IMR-90 (cell line): ENCODE measurements around the gene DNAJC3. TPM values are rescaled to one million over a fixed set of nuclear protein-coding genes. Genes with fewer than 3 reads are reported as not detected.

ENCODE experiments used
- ATAC-seq: fragments of 200-7000 bp; cut with Tn5 transposase; 2 replicates; pipeline ENCODE4 v1.9.1; 2020; ENCODE audit warnings: low read depth, mild to moderate bottlenecking, moderate library complexity
- BruUV-seq: library from RNA; stranded (reverse); fragments of 400-500 nt; replicated peaks from 2 replicates; lab custom pipeline; 2021; lab: Mats Ljungman, UMichigan
- CTCF ChIA-PET: fragments of 300-600 bp; formaldehyde crosslinking; extraction: SDS; loops from one replicate; lab custom pipeline; 2021; ENCODE audit warnings: antibody characterized with exemption; lab: Yijun Ruan, JAX
- POLR2A ChIA-PET: fragments of 300-600 bp; sonication (Branson Sonifier 250); formaldehyde crosslinking; loops from one replicate; lab custom pipeline; 2022; ENCODE audit warnings: antibody characterized with exemption; ENCODE audit not compliant: unreplicated experiment; lab: Charles Lee
- DNase-seq: peaks from one replicate; pipeline ENCODE4 v3.0.0; 2013
- H2AFZ ChIP-seq: replicated peaks from 2 replicates; pipeline ENCODE3; 2013; ENCODE audit warnings: low read length, mild to moderate bottlenecking; ENCODE audit not compliant: poor library complexity
- H2AK5ac ChIP-seq: 2 replicates; pipeline ENCODE4 v1.6.1; 2013; ENCODE audit warnings: low read depth, low read length, inconsistent platforms
- H2AK9ac ChIP-seq: replicated peaks from 2 replicates; pipeline ENCODE3; 2013; ENCODE audit warnings: mild to moderate bottlenecking, low read depth, low read length, moderate library complexity; ENCODE audit not compliant: poor library complexity
- H2BK120ac ChIP-seq: 2 replicates; pipeline ENCODE4 v1.6.1; 2013; ENCODE audit warnings: low read depth, low read length, inconsistent platforms
- H2BK15ac ChIP-seq: 3 replicates; pipeline ENCODE4 v1.6.1; 2013; ENCODE audit warnings: low read depth, low read length, inconsistent platforms
- H2BK20ac ChIP-seq: 2 replicates; pipeline ENCODE4 v1.6.1; 2013; ENCODE audit warnings: low read depth, mild to moderate bottlenecking, inconsistent platforms, low read length, moderate library complexity
- H2BK5ac ChIP-seq: 2 replicates; pipeline ENCODE4 v1.6.1; 2013; ENCODE audit warnings: mild to moderate bottlenecking, low read depth, low read length, inconsistent platforms; ENCODE audit not compliant: poor library complexity, severe bottlenecking
- H3K14ac ChIP-seq: replicated peaks from 2 replicates; pipeline ENCODE4 v1.6.1; 2013; ENCODE audit warnings: low read depth, low read length, inconsistent platforms
- H3K18ac ChIP-seq: 2 replicates; pipeline ENCODE4 v1.6.1; 2013; ENCODE audit warnings: low read depth, low read length, control low read depth
- H3K23ac ChIP-seq: 2 replicates; pipeline ENCODE4 v1.6.1; 2013; ENCODE audit warnings: low read depth, low read length, inconsistent platforms
- H3K27ac ChIP-seq: 2 replicates; pipeline ENCODE4 v1.5.1; 2013; ENCODE audit warnings: mild to moderate bottlenecking, control low read depth, low read length; ENCODE audit not compliant: insufficient read depth
- H3K27me3 ChIP-seq: 2 replicates; pipeline ENCODE4 v1.6.1; 2013; ENCODE audit warnings: low read length; ENCODE audit not compliant: control insufficient read depth, insufficient read depth
- H3K36me3 ChIP-seq: 2 replicates; pipeline ENCODE4 v1.6.1; 2013; ENCODE audit warnings: low read length, mixed read lengths; ENCODE audit not compliant: control insufficient read depth, insufficient read depth
- H3K4ac ChIP-seq: 2 replicates; pipeline ENCODE4 v1.6.1; 2013; ENCODE audit warnings: low read depth, low read length, inconsistent platforms
- H3K4me1 ChIP-seq: 2 replicates; pipeline ENCODE4 v1.6.1; 2013; ENCODE audit warnings: low read length, mixed read lengths; ENCODE audit not compliant: control insufficient read depth, insufficient read depth
- H3K4me2 ChIP-seq: 2 replicates; pipeline ENCODE4 v1.6.1; 2013; ENCODE audit warnings: low read depth, mild to moderate bottlenecking, control low read depth, low read length, moderate library complexity
- H3K4me3 ChIP-seq: 2 replicates; pipeline ENCODE4 v1.5.1; 2013; ENCODE audit warnings: low read depth, mild to moderate bottlenecking, control low read depth, low read length, moderate library complexity; ENCODE audit not compliant: insufficient read depth
- H3K56ac ChIP-seq: 2 replicates; pipeline ENCODE4 v1.6.1; 2013; ENCODE audit warnings: low read length, inconsistent platforms; ENCODE audit not compliant: insufficient read depth; ENCODE audit errors: extremely low read depth
- H3K79me1 ChIP-seq, 2 experiments: 2 replicates each; pipeline ENCODE4 v1.6.1; 2013; ENCODE audit warnings: low read length in 2 of 2, inconsistent platforms in 1 of 2, low read depth in 1 of 2
- H3K9ac ChIP-seq: 2 replicates; pipeline ENCODE4 v1.6.1; 2013; ENCODE audit warnings: low read depth, low read length, control low read depth
- H3K9me1 ChIP-seq: 2 replicates; pipeline ENCODE4 v1.6.1; 2013; ENCODE audit warnings: low read length, inconsistent platforms; ENCODE audit not compliant: insufficient read depth
- H3K9me3 ChIP-seq: 2 replicates; pipeline ENCODE4 v1.6.1; 2013; ENCODE audit warnings: low read length; ENCODE audit not compliant: control insufficient read depth, insufficient read depth
- H4K20me1 ChIP-seq: 2 replicates; pipeline ENCODE4 v1.6.1; 2013; ENCODE audit warnings: low read length, inconsistent platforms; ENCODE audit not compliant: insufficient read depth
- H4K5ac ChIP-seq: 2 replicates; pipeline ENCODE4 v1.6.1; 2013; ENCODE audit warnings: mild to moderate bottlenecking, low read depth, low read length, control low read depth
- H4K8ac ChIP-seq, 2 experiments: 2 replicates each; pipeline ENCODE4 v1.6.1; 2013; ENCODE audit warnings: low read depth in 2 of 2, low read length in 2 of 2, control low read depth in 1 of 2, inconsistent platforms in 1 of 2
- H4K91ac ChIP-seq: 2 replicates; pipeline ENCODE4 v1.6.1; 2013; ENCODE audit warnings: low read depth, low read length, inconsistent platforms; ENCODE audit not compliant: insufficient read depth
- CEBPB ChIP-seq: IDR thresholded peaks from 2 replicates; pipeline ENCODE4 v1.6.1; 2012; ENCODE audit warnings: low read depth, low read length, improper control_type of control experiment
- CHD1 ChIP-seq: IDR thresholded peaks from 2 replicates; pipeline ENCODE4 v1.6.1; 2012; ENCODE audit warnings: low read depth, low read length, improper control_type of control experiment
- ELK1 ChIP-seq: fragments of 150-350 bp; IDR thresholded peaks from 2 replicates; pipeline ENCODE4 v1.6.1; 2016; ENCODE audit warnings: low read depth, mild to moderate bottlenecking, low read length, moderate library complexity, borderline replicate concordance
- MXI1 ChIP-seq: IDR thresholded peaks from 2 replicates; pipeline ENCODE4 v1.6.1; 2012; ENCODE audit warnings: low read depth, mild to moderate bottlenecking, low read length, moderate library complexity, borderline replicate concordance
- RFX5 ChIP-seq: IDR thresholded peaks from 2 replicates; pipeline ENCODE4 v1.8.0; 2012; ENCODE audit warnings: low read depth, mild to moderate bottlenecking, low read length, moderate library complexity
- SMC3 ChIP-seq: fragments of 150-350 bp; IDR thresholded peaks from 2 replicates; pipeline ENCODE4 v1.6.1; 2016; ENCODE audit warnings: low read depth, mild to moderate bottlenecking, antibody characterized with exemption, low read length, moderate library complexity
- USF2 ChIP-seq: fragments of 150-350 bp; IDR thresholded peaks from 2 replicates; pipeline ENCODE4 v1.6.1; 2017; ENCODE audit warnings: mild to moderate bottlenecking, antibody characterized with exemption, low read length, low read depth
- WGBS, 2 experiments: methylation state at CpG; one replicate each; pipeline versions ENCODE4 v1.1.5 to v1.1.7; 2013; ENCODE audit warnings: missing lambda C conversion rate in 2 of 2; ENCODE audit not compliant: insufficient read length in 1 of 2; ENCODE audit errors: extremely low coverage in 2 of 2; 5-methylcytosine and 5-hydroxymethylcytosine counted together
- dilution Hi-C: fragments of 300-500 bp; cut with HindIII; formaldehyde crosslinking; loops from one replicate; pipeline ENCODE4 v1.14.3; 2018; ENCODE audit warnings: low sequenced_read_pairs; ENCODE audit not compliant: unreplicated experiment
- in situ Hi-C: fragments of 300-500 bp; cut with MboI; formaldehyde crosslinking; loops from 3 replicates; pipeline ENCODE4 v1.14.3; 2019; ENCODE audit warnings: low sequenced_read_pairs, inconsistent platforms, mixed read lengths
- intact Hi-C: fragments of 100-400 bp; cut with micrococcal nuclease; formaldehyde crosslinking; loops from 2 replicates; pipeline ENCODE4 v1.10.0; 2022
- polyA plus RNA-seq, 3 experiments: library from polyadenylated mRNA; depleted of rRNA; stranded (reverse); fragments of >200 nt; gene quantifications; 2 replicates each; pipeline ENCODE4 v1.2.3, GENCODE V29; 2012; ENCODE audit warnings: low replicate concordance in 1 of 3
- total RNA-seq: library from RNA; depleted of rRNA; stranded (reverse); fragments of >200 nt; gene quantifications from 2 replicates; pipeline ENCODE4 v1.2.3, GENCODE V29; 2012
- TF ChIP-seq, protein P1 (sequence below): conservative IDR thresholded peaks from 2 replicates; pipeline ENCODE4 v1.5.1; 2012; ENCODE audit warnings: mild to moderate bottlenecking, low read depth, low read length, improper control_type of control experiment

Gene DNAJC3
- total and polyA plus RNA-seq, 2 of the 4 experiments (the other 2 are of a cell fraction) = 10.7 to 28.5 TPM

- 100% methylated on average over 2 of the region's 3 CpGs; no CpG with 5 or more reads in 1 of the 2 experiments for WGBS, 2 experiments
- CTCF ChIA-PET = no interaction called here
- TF ChIP-seq CEBPB = no peak
- TF ChIP-seq, protein P1, sequence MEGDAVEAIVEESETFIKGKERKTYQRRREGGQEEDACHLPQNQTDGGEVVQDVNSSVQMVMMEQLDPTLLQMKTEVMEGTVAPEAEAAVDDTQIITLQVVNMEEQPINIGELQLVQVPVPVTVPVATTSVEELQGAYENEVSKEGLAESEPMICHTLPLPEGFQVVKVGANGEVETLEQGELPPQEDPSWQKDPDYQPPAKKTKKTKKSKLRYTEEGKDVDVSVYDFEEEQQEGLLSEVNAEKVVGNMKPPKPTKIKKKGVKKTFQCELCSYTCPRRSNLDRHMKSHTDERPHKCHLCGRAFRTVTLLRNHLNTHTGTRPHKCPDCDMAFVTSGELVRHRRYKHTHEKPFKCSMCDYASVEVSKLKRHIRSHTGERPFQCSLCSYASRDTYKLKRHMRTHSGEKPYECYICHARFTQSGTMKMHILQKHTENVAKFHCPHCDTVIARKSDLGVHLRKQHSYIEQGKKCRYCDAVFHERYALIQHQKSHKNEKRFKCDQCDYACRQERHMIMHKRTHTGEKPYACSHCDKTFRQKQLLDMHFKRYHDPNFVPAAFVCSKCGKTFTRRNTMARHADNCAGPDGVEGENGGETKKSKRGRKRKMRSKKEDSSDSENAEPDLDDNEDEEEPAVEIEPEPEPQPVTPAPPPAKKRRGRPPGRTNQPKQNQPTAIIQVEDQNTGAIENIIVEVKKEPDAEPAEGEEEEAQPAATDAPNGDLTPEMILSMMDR = no peak
- TF ChIP-seq RFX5 = no peak
- no peak for TF ChIP-seq USF2
- TF ChIP-seq MXI1 = no peak
- TF ChIP-seq SMC3 = no peak
- TF ChIP-seq ELK1 = no peak
- TF ChIP-seq CHD1 = no peak
- H2AK9ac ChIP-seq = no peak overlapping the region
- no peaks in the 10 kb centered on the region for H3K4me1 ChIP-seq
- H4K20me1 ChIP-seq = no peaks in the 10 kb centered on the region
- H3K27ac ChIP-seq = no peak overlapping the region
- H3K18ac ChIP-seq = no peak overlapping the region
- BruUV-seq = no TSS peak
- H3K23ac ChIP-seq = no peak overlapping the region
- no peak overlapping the region for H2BK5ac ChIP-seq
- H4K91ac ChIP-seq = no peak overlapping the region
- H2AK5ac ChIP-seq = no peak overlapping the region
- H3K9me1 ChIP-seq = no peaks in the 10 kb centered on the region; the same call in 1 of the 2 replicates
- H3K9me3 ChIP-seq = peaks cover 2% of the 10 kb centered on the region
- in situ Hi-C loops (no loop called here), intact Hi-C loops (no loop called here), dilution Hi-C loops (no loop called here)
- H4K8ac ChIP-seq = no peak overlapping the region
- H3K79me1 ChIP-seq = no peaks in the 10 kb centered on the region
- H2AFZ ChIP-seq = no peak overlapping the region
- DNase-seq = no peak
- no peak overlapping the region for H2BK20ac ChIP-seq
- H3K4me3 ChIP-seq = no peak overlapping the region
- H3K14ac ChIP-seq = no peak overlapping the region
- H3K27me3 ChIP-seq = no peaks in the 10 kb centered on the region
- H2BK15ac ChIP-seq = no peak overlapping the region
- ATAC-seq = no peak
- no peak overlapping the region for H3K56ac ChIP-seq
- H3K9ac ChIP-seq = no peak overlapping the region
- H2BK120ac ChIP-seq = no peak overlapping the region
- no peak overlapping the region for H3K4me2 ChIP-seq
- POLR2A ChIA-PET = no interaction called here
- no peak overlapping the region for H3K4ac ChIP-seq
- H4K5ac ChIP-seq = no peak overlapping the region
- H3K36me3 ChIP-seq = peaks cover 6% of the 10 kb centered on the region; the same call in 1 of the 2 replicates
Measured at GRCh38 chr13:95813139-95813538, 136.2 kb downstream of the DNAJC3 start.
